ENCODE data around the gene KRR1. TPM values are rescaled to one million over a fixed set of nuclear protein-coding genes. Genes with fewer than 3 reads are reported as not detected.

KRR1 gene
- total RNA-seq, 1 donor: 10.0 TPM

Other genes with a start within 250 kb of the KRR1 start
- 11.8 TPM for gene CAPS2, start 181.3 kb downstream of the KRR1 start, total RNA-seq
- not detected for gene GLIPR1L1, start 176.9 kb downstream of the KRR1 start, total RNA-seq
- 0.27 TPM for gene GLIPR1L2, start 120.5 kb downstream of the KRR1 start, total RNA-seq
- gene GLIPR1, start 30.9 kb downstream of the KRR1 start, total RNA-seq: 76.7 TPM

Data from hematopoietic multipotent progenitor cell (in vitro differentiated cells).